ENCODE measurements around the gene CAMTA1. TPM values are rescaled to one million over a fixed set of nuclear protein-coding genes. Genes with fewer than 3 reads are reported as not detected.

The CAMTA1 gene
- total RNA-seq, 1 donor from 2014 or later: 109 TPM

DNA sequence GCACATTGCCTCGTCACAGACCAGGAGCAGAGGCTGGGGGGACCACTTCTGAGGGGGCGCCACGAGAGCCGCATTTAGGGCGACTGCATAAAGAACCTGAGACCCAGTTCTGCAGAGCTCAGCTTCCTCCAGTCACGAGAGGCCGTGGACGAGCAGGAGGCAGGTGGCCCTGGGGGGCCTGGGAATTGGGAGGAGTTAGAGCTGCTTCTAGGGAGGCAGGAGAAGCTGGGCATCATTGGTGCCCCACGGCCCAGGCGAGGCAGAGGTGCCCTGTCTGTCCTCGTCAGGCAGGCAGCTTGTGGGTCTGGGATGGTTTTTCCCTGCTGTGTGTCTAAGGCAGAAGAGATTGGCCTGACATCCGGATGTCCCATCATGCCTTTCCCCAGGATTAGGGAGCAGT lies 389.3 kb downstream of the CAMTA1 start:
- no peak for DNase-seq (ENCODE audit: low read depth, low spot score)
- TF ChIP-seq, protein P1, sequence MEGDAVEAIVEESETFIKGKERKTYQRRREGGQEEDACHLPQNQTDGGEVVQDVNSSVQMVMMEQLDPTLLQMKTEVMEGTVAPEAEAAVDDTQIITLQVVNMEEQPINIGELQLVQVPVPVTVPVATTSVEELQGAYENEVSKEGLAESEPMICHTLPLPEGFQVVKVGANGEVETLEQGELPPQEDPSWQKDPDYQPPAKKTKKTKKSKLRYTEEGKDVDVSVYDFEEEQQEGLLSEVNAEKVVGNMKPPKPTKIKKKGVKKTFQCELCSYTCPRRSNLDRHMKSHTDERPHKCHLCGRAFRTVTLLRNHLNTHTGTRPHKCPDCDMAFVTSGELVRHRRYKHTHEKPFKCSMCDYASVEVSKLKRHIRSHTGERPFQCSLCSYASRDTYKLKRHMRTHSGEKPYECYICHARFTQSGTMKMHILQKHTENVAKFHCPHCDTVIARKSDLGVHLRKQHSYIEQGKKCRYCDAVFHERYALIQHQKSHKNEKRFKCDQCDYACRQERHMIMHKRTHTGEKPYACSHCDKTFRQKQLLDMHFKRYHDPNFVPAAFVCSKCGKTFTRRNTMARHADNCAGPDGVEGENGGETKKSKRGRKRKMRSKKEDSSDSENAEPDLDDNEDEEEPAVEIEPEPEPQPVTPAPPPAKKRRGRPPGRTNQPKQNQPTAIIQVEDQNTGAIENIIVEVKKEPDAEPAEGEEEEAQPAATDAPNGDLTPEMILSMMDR (conservative IDR thresholded peaks at IDR 0.05): no peak
- H3K27me3 Mint-ChIP-seq (ENCODE audit: low read depth): peaks cover 9% of the 10 kb centered on the region
- H3K27ac Mint-ChIP-seq (ENCODE audit: unreplicated experiment): no peak overlapping the region
- H3K4me3 Mint-ChIP-seq: no peak overlapping the region
- H3K9me3 Mint-ChIP-seq: peaks cover 9% of the 10 kb centered on the region
- H3K4me1 Mint-ChIP-seq: peaks cover 15% of the 10 kb centered on the region
- H3K36me3 Mint-ChIP-seq (ENCODE audit: low read depth): peaks cover 9% of the 10 kb centered on the region

DNA sequence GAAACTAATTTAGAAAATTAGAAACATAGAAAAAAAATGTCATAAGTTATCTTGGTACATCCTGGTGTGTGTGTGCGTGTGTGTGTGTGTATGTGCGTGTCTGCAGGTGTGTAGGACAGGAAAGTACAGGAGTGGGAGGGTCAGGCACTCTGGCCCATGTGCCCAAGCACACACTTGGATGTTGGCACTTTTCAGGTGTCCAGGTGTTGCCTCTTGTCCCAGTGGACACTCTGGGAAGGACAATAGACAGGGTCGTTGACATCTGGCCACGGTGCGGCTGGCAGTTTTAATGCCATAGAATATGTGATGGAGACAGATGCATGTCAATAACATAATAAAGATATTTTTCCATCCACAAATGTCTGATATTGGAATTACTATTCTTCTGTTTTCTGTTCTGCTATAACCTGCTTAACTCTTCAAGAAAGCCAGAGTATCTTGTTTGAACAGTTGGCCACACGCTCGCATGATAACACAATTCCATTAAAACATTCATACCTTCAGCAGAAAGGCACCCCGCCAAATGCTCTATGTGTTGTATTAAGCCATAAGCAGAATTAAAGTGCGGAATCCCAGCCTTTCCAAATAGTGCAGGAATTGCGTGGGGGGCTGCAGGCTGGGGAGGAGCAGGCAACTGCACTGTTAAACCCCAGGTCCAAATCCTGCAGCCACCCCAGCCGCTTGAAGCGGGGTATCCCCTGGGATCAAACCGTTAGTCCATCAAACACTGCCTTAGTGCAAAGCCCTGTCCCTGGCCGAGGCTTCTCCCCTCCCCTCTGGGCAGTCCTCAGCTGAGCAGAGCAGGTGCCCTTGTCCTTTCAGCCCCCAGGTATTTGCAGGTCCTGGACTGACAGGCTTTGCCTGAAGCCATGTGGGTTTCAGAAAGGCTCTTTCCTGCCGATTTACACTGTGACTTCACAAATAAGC lies 390.0 kb downstream of the CAMTA1 start:
- no peak overlapping the region for H3K27ac Mint-ChIP-seq (ENCODE audit: unreplicated experiment)
- DNase-seq (ENCODE audit: low read depth, low spot score): no peak
- peaks cover 9% of the 10 kb centered on the region for H3K27me3 Mint-ChIP-seq (ENCODE audit: low read depth)
- peaks cover 9% of the 10 kb centered on the region for H3K9me3 Mint-ChIP-seq
- H3K36me3 Mint-ChIP-seq (ENCODE audit: low read depth): peaks cover 9% of the 10 kb centered on the region
- peaks cover 15% of the 10 kb centered on the region for H3K4me1 Mint-ChIP-seq
- TF ChIP-seq, protein P1 (conservative IDR thresholded peaks at IDR 0.05): no peak
- no peak overlapping the region for H3K4me3 Mint-ChIP-seq

DNA sequence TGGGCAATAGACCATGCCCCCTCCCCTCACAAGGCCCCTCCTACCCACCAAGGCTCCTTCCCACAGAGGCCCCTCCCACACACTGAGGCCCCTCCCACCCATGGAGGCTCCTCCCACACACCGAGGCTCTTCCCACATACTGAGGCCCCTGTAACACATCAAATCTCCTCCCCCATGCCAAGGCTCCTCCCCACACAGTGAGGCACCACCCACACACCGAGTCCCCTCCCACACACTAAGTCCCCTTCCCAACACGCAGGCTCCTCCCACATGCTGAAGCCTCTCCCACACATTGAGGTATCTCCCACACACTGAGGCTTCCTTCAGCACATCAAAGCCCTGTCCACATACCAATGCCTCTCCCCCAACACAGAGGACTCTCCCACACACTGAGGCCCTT lies 391.8 kb downstream of the CAMTA1 start:
- TF ChIP-seq, protein P1 (conservative IDR thresholded peaks at IDR 0.05): no peak
- H3K4me1 Mint-ChIP-seq: peaks cover 15% of the 10 kb centered on the region
- no peak overlapping the region for H3K27ac Mint-ChIP-seq (ENCODE audit: unreplicated experiment)
- no peak overlapping the region for H3K4me3 Mint-ChIP-seq
- DNase-seq (ENCODE audit: low read depth, low spot score): no peak
- no peaks in the 10 kb centered on the region for H3K27me3 Mint-ChIP-seq (ENCODE audit: low read depth)
- H3K36me3 Mint-ChIP-seq (ENCODE audit: low read depth): peaks cover 9% of the 10 kb centered on the region
- H3K9me3 Mint-ChIP-seq: peaks cover 9% of the 10 kb centered on the region

DNA sequence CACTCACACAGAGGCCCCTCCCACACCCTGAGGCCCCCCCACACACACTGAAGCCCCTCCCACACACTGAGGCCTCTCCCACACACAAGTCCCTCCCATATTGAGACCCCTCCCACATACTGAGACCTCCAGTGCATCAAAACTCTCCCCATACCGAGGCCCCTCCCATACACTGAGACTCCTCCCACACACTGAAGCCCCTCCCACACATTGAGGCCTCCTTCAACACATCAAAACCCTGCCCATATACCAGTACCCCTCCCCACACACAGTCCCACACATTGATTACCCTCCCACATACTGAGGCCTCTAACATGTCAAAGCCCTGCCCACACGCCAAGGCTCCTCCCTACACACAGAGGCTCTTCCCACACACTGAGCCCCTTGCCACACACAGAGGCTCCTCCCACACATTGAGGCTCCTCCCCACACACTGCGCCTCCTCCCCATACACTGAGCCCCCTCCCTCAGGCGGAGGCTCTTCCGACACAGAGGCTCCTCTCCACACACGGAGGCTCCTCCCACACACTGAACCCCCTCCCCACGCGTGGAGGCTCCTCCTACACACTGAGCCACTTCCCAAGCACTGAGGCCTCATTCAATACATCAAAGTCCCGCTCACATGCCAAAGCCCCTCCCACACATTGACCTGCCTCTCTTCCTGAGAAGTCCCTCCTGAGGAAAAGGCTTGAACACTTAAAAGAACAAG lies 392.3 kb downstream of the CAMTA1 start:
- H3K9me3 Mint-ChIP-seq: peaks cover 9% of the 10 kb centered on the region
- H3K36me3 Mint-ChIP-seq (ENCODE audit: low read depth): peaks cover 9% of the 10 kb centered on the region
- H3K4me1 Mint-ChIP-seq: peaks cover 15% of the 10 kb centered on the region
- H3K4me3 Mint-ChIP-seq: peak overlapping the region; percentile 3
- peak; percentile 21 for DNase-seq (ENCODE audit: low read depth, low spot score)
- H3K27me3 Mint-ChIP-seq (ENCODE audit: low read depth): no peaks in the 10 kb centered on the region
- TF ChIP-seq, protein P1 (conservative IDR thresholded peaks at IDR 0.05): no peak
- H3K27ac Mint-ChIP-seq (ENCODE audit: unreplicated experiment): peak overlapping the region; percentile 73

DNA sequence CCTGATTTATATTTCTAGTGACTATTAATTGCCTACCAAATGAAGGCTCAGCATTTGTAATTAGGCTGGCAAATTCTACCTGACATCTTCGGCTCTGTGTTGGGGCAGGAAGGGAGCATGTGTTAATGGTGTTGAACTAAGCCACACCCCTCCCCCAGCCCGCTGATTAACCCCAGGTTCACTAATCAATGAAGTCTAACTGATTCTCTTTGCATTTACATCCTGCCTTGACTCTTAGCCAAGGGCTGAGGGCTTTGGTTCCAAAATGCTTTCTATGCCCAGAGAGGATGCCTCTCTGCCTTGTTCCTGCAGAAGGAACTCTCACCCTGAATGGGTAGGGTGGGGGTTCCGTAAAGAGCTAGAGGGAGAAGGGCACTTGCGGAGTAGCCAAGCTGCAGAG lies 393.1 kb downstream of the CAMTA1 start:
- Mint-ChIP-seq H3K4me3 (no peak overlapping the region), H3K27ac (ENCODE audit: unreplicated experiment) (no peak overlapping the region), H3K4me1 (peaks cover 15% of the 10 kb centered on the region), H3K27me3 (ENCODE audit: low read depth) (no peaks in the 10 kb centered on the region), H3K36me3 (ENCODE audit: low read depth) (peaks cover 9% of the 10 kb centered on the region), H3K9me3 (peaks cover 13% of the 10 kb centered on the region)
- TF ChIP-seq, protein P1 (conservative IDR thresholded peaks at IDR 0.05): no peak
- no peak for DNase-seq (ENCODE audit: low read depth, low spot score)

Measured in neural crest cell (in vitro differentiated cells).